RCC 7860 (cell line): ENCODE measurements around the gene SELENOS.

Source experiments
- DNase-seq: peaks from one replicate; pipeline ENCODE4 v3.0.0-alpha.2; 2015; ENCODE audit warnings: low spot score
- FAIRE-seq: peaks from 2 replicates; lab custom pipeline; 2012; peaks lifted over from hg19 to GRCh38; lab: Jason Lieb, UNC

The SELENOS gene

GRCh38 chr15:101251830-101252820, 25.2 kb downstream of the SELENOS start, which contains the start of gene CHSY1:
CHSY1 (minus strand) TSS chr15:101252048; CDS start chr15:101251456, 592 bp downstream.
- FAIRE-seq: no peak

DNA sequence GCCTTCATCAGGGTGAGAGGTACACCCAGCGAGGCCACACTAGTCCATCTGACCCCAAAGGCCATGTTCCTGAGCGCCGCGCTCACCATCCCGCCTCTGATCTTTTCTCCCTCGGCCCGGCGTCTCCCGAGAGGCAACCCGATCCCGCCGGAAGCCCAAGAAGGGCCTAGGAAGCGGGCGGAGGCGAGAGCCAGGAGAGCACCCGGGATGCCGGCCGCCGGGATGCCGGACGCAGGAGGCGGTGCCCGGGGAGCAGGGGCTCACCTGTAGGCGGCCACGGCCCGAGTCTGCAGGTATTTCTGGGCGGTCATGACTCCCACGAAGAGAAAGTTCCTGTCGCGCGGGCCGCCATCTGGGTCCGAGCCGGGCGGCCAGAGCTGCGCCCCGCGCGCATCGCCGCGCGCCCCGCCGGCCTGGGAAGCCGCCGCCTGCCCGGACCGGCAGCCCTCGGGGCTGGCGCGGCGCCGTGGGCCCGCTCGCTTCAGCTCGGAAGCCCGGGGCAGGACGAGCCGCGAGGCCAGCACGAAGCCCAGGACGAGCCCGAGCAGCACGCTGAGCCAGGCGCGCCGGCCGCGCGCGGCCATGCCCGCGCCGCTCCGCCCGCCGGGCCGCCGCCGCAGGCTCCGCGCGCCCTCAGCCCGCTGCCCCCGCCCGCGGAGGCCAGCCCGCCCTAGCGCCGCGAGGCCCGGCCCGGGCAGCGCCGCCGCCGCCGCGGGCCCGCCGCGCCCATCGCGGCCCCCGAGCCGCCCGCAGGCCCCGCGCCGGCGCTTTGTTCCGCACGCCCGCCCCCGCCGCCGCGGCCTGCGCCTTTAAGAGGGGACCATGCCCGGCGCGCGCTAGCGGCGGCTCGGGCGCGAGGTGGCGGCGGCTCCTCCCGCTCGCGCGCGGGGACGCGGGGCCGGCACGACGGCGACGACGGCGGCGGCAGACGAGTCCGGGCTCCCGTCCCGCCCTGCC, 26.1 kb downstream of the SELENOS start:
- FAIRE-seq (no peak), DNase-seq (peak; percentile 10)

More at GRCh38 chr15:101251830-101252820, 25.2 kb downstream of the SELENOS start, which contains the start of gene CHSY1:
- DNase-seq: peak; percentile 76

- FAIRE-seq: peak; percentile 62
- peak; percentile 44 for DNase-seq
Observed at GRCh38 chr15:101250341-101250831, 26.9 kb downstream of the SELENOS start.

DNA sequence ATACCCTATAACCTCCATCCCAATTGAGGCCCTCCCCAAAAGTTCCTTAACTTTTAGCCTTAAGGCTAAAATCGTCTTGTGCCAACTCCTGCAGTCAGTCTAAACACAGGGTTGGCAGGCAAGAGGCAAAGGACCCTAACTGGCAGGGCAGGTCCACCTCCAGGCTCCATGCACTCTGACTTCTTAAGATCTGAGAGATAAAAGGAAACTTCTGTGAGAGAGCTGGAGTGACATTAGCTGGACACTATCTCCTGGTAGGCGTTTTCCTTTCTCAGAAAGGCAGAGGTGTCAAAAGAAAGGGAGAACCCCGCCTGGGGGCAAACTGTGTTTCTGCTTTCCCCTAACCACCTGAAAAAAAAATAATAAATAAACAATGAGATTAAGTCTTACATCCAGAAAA, 29.0 kb downstream of the SELENOS start:
- FAIRE-seq: no peak
- no peak for DNase-seq

DNA sequence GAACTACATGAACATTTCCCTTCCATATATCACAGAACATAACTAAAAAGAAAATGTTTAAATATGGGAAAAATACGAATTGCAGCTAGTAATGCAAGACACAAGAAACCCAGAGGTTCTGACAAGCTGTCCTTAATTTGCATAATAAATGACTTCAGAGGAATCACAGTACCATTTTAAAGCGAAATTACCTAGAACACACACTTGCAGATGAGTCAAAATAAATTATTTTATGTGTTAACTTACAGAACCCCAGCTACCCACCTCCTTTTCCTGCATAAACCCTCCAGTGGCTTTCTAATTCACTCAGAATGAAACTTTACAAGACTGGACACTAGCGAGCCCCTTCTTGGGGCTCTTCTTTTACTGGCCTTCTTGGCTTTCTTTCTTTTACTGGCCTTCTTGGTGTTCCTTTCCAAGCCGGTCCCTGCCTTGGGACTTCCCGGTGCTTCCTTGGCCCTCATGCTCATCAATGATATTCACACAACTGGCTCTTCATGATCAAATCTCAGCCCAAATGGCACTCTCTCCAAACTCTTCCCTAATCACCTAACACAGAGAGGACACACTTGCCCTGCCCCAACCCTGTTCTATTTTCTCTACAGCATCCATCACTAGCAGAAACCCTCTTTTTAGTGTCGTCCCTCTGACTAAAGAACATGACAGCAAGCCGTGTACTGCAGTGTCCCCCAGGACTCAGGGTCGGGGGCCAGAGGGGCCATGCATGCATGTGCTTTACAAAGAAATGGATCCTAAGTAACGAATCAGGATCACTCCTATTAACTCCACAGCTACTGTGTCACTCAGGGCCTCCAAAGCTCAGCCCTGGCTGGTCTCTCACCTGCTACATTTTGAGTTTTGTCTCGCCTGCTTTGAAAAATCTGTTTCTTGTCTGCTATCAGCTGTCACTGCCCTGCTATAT, 30.2 kb downstream of the SELENOS start:
- FAIRE-seq: no peak
- DNase-seq: no peak

DNA sequence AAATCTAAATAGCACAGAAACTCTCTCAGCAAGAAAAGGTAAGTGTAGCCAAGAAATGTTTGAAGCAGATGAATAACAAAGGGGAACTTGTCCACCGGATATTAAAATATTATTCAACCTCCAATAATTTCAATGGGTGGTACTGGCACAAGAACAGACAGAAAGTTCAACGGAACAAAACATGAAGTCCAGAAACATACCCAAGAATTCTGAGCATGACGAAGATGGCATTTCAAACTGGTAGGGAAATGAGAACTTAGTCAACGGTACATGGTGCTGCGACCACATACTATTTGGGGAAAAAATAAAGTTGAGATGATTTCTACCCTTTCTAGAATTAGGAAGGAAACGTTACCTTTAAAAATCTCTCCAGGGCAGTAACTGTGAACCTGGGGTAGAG, 30.9 kb downstream of the SELENOS start:
- FAIRE-seq (no peak), DNase-seq (no peak)

- FAIRE-seq: no peak
- DNase-seq: no peak
Observed at GRCh38 chr15:101244889-101245668, 32.2 kb downstream of the SELENOS start.

DNA sequence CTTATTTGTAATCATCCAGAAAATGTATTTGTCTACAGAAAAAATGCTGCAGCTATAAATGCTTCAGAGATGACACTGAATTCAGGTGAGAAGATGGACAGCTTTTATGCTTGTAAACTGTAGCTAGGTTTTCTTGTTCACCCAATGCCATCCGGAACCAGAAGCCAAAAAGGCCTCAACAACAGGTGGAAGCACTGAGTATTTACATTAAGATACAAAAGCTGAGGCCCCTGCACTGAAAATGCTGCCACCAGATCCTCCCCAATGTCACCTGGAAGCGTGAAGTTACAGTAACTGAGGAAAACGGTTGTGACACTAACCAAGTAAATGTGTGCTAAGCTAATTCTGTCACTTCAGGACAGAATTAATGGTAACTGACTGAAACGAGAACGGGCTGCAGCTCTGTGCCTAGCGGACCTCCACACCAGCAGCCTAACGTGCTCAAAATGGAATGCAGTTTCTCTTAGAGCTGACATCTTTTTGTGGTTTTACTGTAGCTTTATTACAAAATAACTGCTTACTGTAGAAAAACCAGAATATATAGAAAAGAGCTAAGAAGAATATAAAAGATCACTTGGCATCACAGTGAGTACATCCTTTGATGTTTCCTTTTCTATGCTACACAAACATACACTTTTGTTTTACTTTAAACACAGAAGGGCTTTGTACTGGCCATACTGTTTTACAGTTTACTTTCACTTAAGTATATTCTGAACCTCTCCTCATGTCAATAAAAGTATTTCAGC, 33.1 kb downstream of the SELENOS start:
- no peak for DNase-seq

GRCh38 chr15:101243420-101243819, 33.9 kb downstream of the SELENOS start:
- DNase-seq: no peak
- no peak for FAIRE-seq

More for the DNA sequence above, 33.1 kb downstream of the SELENOS start:
- FAIRE-seq: no peak

DNA sequence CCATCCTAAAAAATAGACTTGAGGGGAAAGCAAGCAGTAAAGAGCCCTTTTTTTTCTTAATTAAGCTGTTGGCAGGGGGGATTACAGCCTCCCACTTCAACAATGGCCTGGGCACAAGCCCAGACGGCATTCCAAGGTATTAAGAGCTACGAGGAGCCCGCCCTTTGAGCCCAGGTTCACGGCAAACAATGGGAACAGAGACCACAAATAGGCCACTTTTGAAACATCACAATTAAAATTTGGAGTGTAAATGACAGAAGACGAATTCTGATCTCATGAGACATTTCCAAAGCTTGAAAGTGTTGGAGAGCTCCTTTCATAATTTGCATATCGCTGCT, 34.3 kb downstream of the SELENOS start:
- FAIRE-seq: no peak
- no peak for DNase-seq

- DNase-seq: peak; percentile 21
- no peak for FAIRE-seq
Observed at GRCh38 chr15:101242160-101242998, 34.9 kb downstream of the SELENOS start.

DNA sequence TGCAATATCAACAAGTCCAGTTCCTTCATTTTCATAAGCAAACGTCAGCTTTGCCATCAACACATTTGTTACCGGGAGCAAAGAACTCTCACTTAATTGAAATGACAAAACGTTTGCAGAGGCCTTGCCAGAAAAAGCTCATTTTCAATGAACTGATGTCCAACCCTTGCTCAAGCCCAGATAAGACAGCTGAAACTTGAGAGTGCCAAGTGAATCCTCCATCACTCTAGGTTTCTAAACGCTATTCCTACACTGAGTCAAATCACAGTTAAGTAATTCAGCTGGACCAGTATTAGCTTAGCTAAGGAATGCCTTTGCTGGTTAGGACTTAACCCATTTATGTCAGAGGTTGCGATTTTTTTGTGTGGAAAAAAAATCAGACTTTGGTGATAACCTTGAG, 36.9 kb downstream of the SELENOS start:
- no peak for DNase-seq
- FAIRE-seq: no peak

- FAIRE-seq: no peak
- no peak for DNase-seq
Observed at GRCh38 chr15:101239724-101240136, 37.6 kb downstream of the SELENOS start.

- no peak for DNase-seq
- no peak for FAIRE-seq
Observed at GRCh38 chr15:101237251-101237650, 40.0 kb downstream of the SELENOS start.

DNA sequence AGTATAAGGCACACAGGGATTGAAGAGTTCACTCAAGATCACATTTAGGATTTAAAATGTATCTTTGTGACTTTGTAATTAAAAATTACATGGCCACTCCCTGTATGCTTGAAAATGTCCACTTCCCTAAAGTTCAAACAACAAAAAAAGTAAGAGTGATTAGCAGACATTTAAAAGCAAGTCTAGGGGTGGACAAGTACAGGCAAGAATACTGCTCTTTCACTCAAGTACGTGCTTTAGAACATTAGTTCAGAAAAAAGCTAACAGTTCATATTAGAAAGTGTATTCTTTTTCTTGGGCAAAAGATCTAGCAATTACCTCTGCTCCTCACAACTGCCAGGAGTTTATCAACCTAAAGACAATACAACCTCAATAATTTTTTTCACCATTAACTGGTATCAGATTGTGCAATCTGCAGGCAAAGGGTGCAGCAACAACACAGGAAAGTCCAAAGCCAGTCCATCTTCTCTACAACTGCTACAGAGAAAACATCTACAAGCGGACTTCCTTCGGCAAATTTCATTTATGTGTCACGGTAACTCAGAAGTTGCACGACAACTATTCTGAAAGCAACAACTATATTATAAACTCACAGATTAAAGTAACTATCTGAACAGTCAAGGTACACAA, 43.5 kb downstream of the SELENOS start:
- DNase-seq (no peak), FAIRE-seq (no peak)

- FAIRE-seq: no peak
- DNase-seq: no peak
Observed at GRCh38 chr15:101232677-101233076, 44.6 kb downstream of the SELENOS start.

- FAIRE-seq: no peak
- DNase-seq: no peak
Observed at GRCh38 chr15:101228313-101228712, 49.0 kb downstream of the SELENOS start.
